Caki2 (cell line): ENCODE data around the gene GRID1. TPM values are rescaled to one million over a fixed set of nuclear protein-coding genes. Genes with fewer than 3 reads are reported as not detected.
A peak's percentile ranks its signal among the peaks of the same experiment; 100 is the strongest.

Experiments used
- DNase-seq: peaks from one replicate; pipeline ENCODE4 v3.0.0-alpha.2; 2015; ENCODE audit warnings: low read depth
- in situ Hi-C: cut with HindIII; loops from 2 replicates; pipeline ENCODE4 v1.10.0; 2016; ENCODE audit warnings: low sequenced_read_pairs, low pct_unique_long_range_greater_than_20kb, mixed read lengths
- total RNA-seq: library from RNA; depleted of rRNA; stranded (reverse); fragments of >200 nt; shearing (Covaris generic); gene quantifications from 2 replicates; pipeline ENCODE4 v1.2.3, GENCODE V29; 2014; ENCODE audit warnings: low replicate concordance

GRID1 gene
- total RNA-seq, 1 experiment from 2014 or later, result 2.6 TPM

- DNase-seq, result no peak
- in situ Hi-C loops, result no loop called here
Measured at GRCh38 chr10:86266446-86267242, 100.0 kb downstream of the GRID1 start.

- in situ Hi-C loops, result no loop called here
- no peak for DNase-seq
Measured at GRCh38 chr10:86265895-86266259, 100.7 kb downstream of the GRID1 start.

- no peak for DNase-seq
- in situ Hi-C loops, result no loop called here
Measured at GRCh38 chr10:86265236-86265894, 101.2 kb downstream of the GRID1 start.

- in situ Hi-C loops, result no loop called here
- DNase-seq, result no peak
Measured at GRCh38 chr10:86264481-86265231, 101.9 kb downstream of the GRID1 start.

GRCh38 chr10:86263907-86264306, 102.7 kb downstream of the GRID1 start:
- in situ Hi-C loops, result no loop called here
- DNase-seq, result no peak

GRCh38 chr10:86263209-86263608, 103.4 kb downstream of the GRID1 start:
- in situ Hi-C loops, result no loop called here
- no peak for DNase-seq

- in situ Hi-C loops, result no loop called here
- no peak for DNase-seq
Measured at GRCh38 chr10:86262688-86263181, 103.9 kb downstream of the GRID1 start.

- in situ Hi-C loops, result no loop called here
- DNase-seq, result peak; percentile 14
Measured at GRCh38 chr10:86261941-86262687, 104.5 kb downstream of the GRID1 start.

GRCh38 chr10:86261470-86261869, 105.1 kb downstream of the GRID1 start:
- DNase-seq, result no peak
- in situ Hi-C loops, result no loop called here

- DNase-seq, result no peak
- in situ Hi-C loops, result no loop called here
Measured at GRCh38 chr10:86260564-86260963, 106.0 kb downstream of the GRID1 start.

- in situ Hi-C loops, result no loop called here
- DNase-seq, result no peak
Measured at GRCh38 chr10:86259901-86260562, 106.6 kb downstream of the GRID1 start.

- DNase-seq, result no peak
- in situ Hi-C loops, result no loop called here
Measured at GRCh38 chr10:86258941-86259340, 107.7 kb downstream of the GRID1 start.

GRCh38 chr10:86258499-86258898, 108.1 kb downstream of the GRID1 start:
- in situ Hi-C loops, result no loop called here
- DNase-seq, result no peak

GRCh38 chr10:86257683-86258082, 108.9 kb downstream of the GRID1 start:
- in situ Hi-C loops, result no loop called here
- no peak for DNase-seq

- no peak for DNase-seq
- in situ Hi-C loops, result no loop called here
Measured at GRCh38 chr10:86256690-86257315, 109.8 kb downstream of the GRID1 start.

- no peak for DNase-seq
- in situ Hi-C loops, result no loop called here
Measured at GRCh38 chr10:86255405-86256251, 111.0 kb downstream of the GRID1 start.
